ENCODE results near the gene CORO2A.

Gene CORO2A

GRCh38 chr9:98219794-98220370 is 27.4 kb upstream of the CORO2A start:
- DNase-seq (ENCODE audit: low spot score), result no peak

- no peak for DNase-seq (ENCODE audit: low spot score)
Observed at GRCh38 chr9:98219364-98219716, 26.9 kb upstream of the CORO2A start.

- no peak for DNase-seq (ENCODE audit: low spot score)
Observed at GRCh38 chr9:98218562-98219363, 26.3 kb upstream of the CORO2A start.

- DNase-seq (ENCODE audit: low spot score), result no peak
Observed at GRCh38 chr9:98217255-98217654, 24.8 kb upstream of the CORO2A start.

GRCh38 chr9:98216391-98216790 is 24.0 kb upstream of the CORO2A start:
- DNase-seq (ENCODE audit: low spot score), result no peak

- DNase-seq (ENCODE audit: low spot score), result no peak
Observed at GRCh38 chr9:98215821-98216220, 23.4 kb upstream of the CORO2A start.

GRCh38 chr9:98215271-98215670 is 22.8 kb upstream of the CORO2A start:
- no peak for DNase-seq (ENCODE audit: low spot score)

GRCh38 chr9:98214811-98215210 is 22.4 kb upstream of the CORO2A start:
- DNase-seq (ENCODE audit: low spot score), result no peak

GRCh38 chr9:98211260-98211659 is 18.8 kb upstream of the CORO2A start:
- DNase-seq (ENCODE audit: low spot score), result no peak

- no peak for DNase-seq (ENCODE audit: low spot score)
Observed at GRCh38 chr9:98210435-98210834, 18.0 kb upstream of the CORO2A start.

- DNase-seq (ENCODE audit: low spot score), result no peak
Observed at GRCh38 chr9:98209530-98209929, 17.1 kb upstream of the CORO2A start.

GRCh38 chr9:98208635-98209034 is 16.2 kb upstream of the CORO2A start:
- no peak for DNase-seq (ENCODE audit: low spot score)

GRCh38 chr9:98207606-98208005 is 15.2 kb upstream of the CORO2A start:
- no peak for DNase-seq (ENCODE audit: low spot score)

GRCh38 chr9:98206754-98207153 is 14.3 kb upstream of the CORO2A start:
- DNase-seq (ENCODE audit: low spot score), result no peak

- no peak for DNase-seq (ENCODE audit: low spot score)
Observed at GRCh38 chr9:98204692-98205091, 12.3 kb upstream of the CORO2A start.

GRCh38 chr9:98203153-98203552 is 10.7 kb upstream of the CORO2A start:
- DNase-seq (ENCODE audit: low spot score), result no peak

GRCh38 chr9:98202252-98202651 is 9.8 kb upstream of the CORO2A start:
- no peak for DNase-seq (ENCODE audit: low spot score)

GRCh38 chr9:98201749-98202148 is 9.3 kb upstream of the CORO2A start:
- no peak for DNase-seq (ENCODE audit: low spot score)

GRCh38 chr9:98201102-98201501 is 8.7 kb upstream of the CORO2A start:
- no peak for DNase-seq (ENCODE audit: low spot score)

GRCh38 chr9:98199388-98200033 is 7.1 kb upstream of the CORO2A start:
- no peak for DNase-seq (ENCODE audit: low spot score)

GRCh38 chr9:98195671-98196070 is 3.2 kb upstream of the CORO2A start:
- no peak for DNase-seq (ENCODE audit: low spot score)

- DNase-seq (ENCODE audit: low spot score), result no peak
Observed at GRCh38 chr9:98193336-98193944, 1.0 kb upstream of the CORO2A start.

All from CD4-positive, alpha-beta T cell treated with Interleukin-2 at 100 ng/mL for 4 hours (primary cell).